ENCODE measurements around the gene LAMB3.

The LAMB3 gene

DNA sequence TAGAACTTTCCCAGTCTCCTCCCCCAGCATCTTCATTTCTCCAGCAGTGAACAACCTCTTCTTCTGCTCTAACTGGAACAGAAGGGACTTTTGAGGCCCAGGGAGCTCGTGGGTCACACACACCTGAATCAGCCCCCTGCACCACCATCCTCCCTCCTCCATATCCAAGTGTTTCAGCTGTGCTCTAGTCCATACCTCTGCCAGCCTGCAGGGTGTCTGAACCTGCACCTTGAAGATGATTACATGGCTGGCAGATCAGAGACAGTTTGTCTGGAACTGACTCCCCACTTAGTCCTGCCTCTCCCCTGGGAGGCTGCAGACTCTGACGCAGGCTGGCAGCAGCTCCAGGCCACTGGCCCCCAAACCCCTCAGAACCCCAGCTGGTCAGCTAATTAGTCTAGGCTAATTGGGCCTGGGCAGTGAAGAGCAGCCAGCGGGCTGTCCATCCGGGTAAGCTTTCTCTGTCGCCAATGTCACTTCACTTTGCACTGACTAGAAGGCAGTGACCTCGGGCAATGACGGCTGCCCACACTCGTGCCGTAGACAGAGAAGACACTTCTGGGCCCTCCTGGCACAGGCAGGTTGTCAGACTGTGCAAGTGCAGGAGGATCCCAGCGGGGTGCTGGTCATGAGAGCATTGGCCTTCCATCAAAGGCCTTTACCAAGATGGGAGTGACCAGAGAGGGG lies 56.5 kb downstream of the LAMB3 start:
- DNase-seq (ENCODE audit: low read depth): no peak

DNA sequence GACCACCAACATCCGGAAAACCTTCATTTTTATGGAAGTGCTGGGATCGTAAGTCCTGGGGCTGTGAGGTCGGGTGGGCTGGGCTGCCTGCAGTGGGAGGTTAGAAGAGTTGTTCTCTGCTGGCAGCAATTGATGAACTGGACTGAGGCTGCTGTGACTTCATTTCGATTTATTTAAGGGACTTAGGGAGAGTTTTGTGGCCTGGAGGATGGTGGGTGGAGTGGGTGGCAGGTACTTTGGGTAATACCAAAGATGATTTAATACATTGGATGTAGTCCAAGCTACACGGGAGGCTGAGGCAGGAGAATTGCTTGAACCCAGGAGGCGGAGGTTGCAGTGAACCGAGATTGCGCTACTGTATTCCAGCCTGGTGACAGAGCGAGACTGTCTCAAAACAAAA lies 57.2 kb downstream of the LAMB3 start:
- DNase-seq (ENCODE audit: low read depth): no peak

DNA sequence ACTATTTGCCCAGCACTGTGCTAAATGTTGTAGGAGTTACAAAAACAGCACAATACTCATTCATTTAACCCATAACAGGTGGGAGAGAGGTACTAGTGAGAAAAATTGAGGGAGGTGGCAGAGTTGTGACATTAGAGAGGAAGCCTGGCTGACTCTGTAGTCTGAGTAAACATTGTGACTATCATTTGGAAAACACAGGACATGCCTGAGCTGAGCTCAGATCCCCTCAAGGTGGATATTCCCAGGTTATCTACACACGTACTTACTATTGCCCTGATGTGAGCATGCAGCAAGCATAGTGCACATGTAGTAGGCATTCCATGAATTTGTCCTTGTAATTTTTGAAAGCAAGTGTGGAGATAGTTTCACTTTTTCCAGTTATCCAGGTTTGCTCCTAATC lies 57.8 kb downstream of the LAMB3 start:
- DNase-seq (ENCODE audit: low read depth): no peak

DNA sequence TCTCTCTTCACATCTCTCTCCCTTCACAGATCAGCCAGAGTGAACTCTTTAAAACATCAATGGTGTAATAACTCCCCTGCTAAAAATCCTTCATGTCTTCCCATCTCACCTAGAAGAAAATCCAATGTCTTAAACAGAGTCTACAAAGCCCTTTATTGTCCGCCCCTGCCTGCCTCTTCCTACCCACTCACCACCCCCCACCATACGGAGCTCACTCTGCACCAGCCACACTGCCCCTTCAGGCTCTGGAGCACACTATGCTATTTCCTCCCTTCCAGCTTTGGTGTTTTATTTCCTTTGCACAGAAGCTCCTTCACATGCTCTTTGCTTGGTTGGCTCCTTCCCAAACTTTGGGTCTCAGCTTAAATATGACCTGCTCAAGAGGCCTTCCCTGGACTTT lies 58.5 kb downstream of the LAMB3 start:
- DNase-seq (ENCODE audit: low read depth): no peak

DNA sequence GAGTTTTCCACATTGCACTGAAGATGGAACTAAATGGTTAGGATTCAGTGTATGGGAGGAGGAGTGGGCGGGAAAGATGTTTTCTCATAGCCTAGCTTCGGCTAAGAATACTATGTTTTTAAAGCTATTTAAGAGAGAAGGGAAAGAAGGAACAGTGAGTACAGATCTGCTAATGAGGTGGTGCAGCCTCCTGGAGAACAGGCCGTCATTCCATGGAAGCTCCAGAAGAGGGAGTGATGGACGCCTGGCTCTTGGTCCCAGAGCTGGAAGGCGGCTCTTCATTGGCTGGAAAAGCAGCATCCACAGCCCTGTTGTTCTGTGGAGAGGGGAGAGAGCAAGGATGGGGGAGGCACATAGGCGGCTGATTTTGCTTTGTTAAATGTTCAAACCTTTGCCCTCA lies 61.8 kb downstream of the LAMB3 start:
- DNase-seq (ENCODE audit: low read depth): no peak

DNA sequence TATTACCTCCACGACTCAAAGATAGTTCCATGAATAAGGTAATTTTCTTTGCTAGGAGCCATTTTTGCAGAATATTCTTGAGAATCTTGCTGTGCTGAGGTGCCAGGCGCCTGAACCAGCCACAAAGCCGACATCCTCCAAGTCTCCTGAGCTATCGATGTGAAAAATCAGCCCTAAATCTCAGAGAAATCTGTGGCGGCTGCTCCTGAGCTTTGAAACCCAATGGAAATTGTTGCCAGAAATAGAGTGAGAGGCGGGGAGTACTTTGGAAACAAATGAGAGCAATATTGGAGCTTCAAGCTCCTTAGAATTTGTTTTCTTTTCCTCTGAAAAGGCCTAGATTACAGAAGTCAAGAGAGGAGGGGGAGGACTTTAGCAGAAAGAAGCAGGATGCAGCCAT lies 62.4 kb downstream of the LAMB3 start:
- DNase-seq (ENCODE audit: low read depth): no peak

DNA sequence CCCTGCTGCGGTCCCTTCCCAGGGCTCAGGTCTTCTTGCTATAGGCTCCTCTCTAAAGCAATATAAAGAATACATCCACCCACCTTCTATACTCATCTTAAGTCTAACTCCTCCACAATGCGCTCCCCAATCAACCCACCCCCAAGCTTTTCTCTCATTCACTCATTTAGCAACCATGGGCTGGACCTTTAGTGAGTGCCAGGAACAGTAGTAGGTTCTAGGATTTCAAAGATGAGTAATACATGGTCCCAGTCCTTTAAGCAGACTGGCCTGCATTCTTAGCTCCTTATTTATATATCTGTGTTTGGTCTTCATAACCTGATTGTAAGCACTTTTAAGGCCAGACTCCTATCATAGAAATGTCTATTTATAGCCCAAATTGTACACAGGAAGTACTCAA lies 62.8 kb downstream of the LAMB3 start:
- DNase-seq (ENCODE audit: low read depth): no peak

DNA sequence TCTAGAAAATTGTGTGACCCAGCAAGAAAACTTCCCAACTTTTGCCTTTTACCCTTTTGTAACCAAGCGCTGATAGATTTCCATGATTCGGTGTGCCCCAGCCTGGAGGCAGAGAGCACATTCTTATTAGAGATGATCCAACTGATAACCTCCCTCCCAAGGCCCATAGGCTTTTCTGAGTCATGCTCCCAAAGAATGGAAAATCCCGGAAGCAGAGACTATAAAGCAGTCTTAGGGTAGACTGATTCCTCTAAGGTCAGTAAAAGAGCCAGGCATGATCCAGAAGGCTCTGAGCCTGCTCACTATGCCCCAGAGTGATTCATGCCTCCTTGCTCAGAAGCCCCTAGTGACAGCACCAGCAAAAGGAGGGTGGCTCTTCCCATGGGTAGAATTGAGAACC lies 64.4 kb downstream of the LAMB3 start:
- no peak for DNase-seq (ENCODE audit: low read depth)

DNA sequence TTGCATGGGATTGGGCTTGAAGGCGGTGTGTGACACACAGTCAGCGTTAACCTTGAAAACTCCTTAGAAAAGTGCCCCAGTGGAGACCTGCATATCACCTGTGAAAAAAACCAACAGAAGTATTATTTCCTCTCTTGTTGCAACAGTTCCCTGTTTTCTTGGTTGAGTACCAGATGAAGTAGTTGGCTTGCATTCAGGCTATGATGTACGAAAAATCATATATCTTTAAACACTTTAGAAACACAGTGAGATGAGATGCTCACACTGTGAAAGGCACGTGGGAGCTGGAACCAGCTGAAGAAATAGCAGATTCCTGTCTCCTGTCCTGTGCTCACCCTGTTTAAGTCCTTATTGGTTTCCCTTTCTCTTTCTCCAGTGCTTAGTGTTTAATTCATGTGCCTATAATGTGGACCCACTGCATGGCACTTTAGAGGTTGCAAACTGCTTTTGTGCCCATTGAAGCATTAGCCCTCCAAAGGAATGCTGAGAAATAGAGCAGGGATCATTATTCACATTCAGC lies 65.9 kb downstream of the LAMB3 start:
- DNase-seq (ENCODE audit: low read depth): no peak

DNA sequence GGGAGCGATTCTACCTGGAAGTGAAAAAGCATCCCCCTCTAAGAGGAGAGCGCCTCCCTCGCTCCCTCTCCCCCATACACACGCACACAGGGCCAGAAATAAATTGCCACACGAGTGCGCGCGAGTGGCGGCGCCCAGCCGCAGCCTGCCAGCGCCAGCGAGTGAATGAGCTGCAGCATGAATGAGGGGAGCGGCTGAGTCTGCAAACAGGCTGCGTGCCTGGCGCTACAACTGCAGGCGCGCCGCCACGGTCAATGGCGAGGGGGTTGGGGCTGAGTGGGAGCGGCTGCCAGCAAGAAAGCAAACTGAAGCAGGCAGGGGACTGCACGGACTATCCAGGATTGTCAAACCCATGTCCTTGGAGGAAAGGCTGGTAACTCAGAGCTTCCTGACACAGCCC lies 66.6 kb downstream of the LAMB3 start:
- DNase-seq (ENCODE audit: low read depth): no peak

DNA sequence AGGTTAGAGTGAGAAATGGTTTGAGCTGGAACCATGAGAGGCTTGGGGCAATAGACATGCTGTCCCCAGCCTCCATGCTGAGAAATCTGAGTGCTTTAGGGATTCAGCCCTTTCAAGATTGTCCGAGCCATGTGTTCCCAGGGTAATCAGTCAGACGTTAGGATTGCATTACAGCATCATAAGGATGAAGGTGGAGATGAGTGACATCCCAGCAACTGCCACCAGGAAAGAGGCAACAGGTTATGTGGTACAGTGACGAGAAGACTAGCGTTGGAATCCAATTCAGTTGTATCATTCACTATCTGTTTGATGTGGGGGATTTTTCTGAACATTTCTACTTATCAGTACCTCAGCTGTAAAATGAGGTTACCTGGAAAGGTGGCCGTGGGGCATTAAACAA lies 67.0 kb downstream of the LAMB3 start:
- DNase-seq (ENCODE audit: low read depth): no peak

DNA sequence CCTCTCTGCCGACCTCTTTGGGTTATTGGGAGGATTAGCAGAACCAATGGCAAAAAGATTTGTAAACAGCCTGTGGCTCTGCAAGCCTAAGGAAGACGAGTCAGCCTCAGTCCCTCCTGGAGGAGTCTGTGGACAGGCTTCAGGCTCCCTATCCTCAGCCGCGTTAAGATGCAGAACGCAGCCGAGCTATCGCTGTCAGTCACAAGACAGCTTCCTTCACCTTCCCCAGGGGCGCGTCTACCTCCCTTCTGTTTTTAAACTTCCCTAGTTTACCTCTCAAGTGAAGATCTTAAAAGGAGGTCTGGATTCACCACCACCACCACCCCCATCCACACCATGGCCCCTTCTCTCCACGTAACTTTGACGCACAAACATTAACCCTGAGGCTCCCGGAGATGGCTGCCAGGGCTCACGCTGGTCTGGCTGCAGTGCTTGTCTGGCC lies 68.0 kb downstream of the LAMB3 start:
- DNase-seq (ENCODE audit: low read depth): no peak

DNA sequence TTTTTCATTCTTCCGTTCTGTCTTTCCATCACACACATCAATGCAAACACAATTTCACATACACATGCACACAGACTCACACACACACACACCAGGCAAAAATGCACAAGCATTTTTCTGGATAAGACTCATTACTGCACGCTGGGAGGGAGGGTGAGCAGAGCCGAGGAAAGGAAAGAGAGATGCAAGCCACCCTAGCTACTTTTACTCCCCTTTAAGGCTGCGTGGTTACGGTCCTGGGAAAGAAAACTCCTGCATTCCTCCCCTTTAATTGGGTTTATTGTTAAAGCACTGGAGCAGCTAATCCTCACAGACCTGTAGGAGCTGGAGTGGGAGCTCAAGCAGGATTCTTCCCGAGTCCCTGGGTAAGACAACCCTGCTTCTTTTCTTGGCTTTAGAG lies 68.8 kb downstream of the LAMB3 start, which contains the start of gene CAMK1G:
Gene CAMK1G, plus strand, starts transcription at position 307 of the 400 bp plus-strand sequence. CDS start 11,270 bp downstream, outside the sequence.
- DNase-seq (ENCODE audit: low read depth): no peak

DNA sequence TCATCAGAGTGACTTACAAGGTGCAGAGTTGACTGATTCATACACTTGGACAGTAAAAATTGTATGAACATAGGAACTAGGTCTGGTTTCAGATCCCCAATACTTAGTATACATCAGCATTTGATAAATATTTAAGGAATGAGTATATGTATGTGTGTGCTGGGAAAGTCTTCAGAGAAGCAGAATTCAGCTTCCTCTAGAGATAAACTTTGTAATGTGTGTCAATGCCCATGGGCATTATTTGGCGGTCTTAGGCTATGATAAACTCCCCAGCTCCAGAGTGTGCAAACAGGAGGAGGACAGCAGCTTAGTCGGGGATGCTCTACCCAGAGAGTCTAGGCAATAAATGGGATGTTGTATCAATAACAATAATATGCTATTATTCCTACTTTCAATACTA lies 71.6 kb downstream of the LAMB3 start:
- no peak for DNase-seq (ENCODE audit: low read depth)

DNA sequence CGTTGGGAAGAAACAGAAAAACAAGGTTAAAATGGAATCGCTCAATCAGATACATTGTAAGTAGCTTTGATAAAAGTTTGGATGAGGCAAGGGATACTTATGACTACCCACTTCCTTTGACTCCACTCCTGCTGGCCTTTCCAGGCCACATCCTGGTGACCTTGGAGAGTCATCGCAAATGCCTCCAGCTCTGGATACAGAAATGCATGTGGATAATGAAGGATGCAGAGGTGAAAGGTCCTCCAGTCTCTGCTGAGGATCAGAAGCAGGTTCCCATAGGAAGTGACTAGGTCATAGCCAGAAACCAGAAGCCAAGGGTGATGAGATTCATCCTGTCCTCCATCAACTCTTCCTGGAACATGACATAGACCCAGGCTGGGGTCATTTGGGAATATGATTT lies 74.9 kb downstream of the LAMB3 start:
- DNase-seq (ENCODE audit: low read depth): peak; percentile 65

DNA sequence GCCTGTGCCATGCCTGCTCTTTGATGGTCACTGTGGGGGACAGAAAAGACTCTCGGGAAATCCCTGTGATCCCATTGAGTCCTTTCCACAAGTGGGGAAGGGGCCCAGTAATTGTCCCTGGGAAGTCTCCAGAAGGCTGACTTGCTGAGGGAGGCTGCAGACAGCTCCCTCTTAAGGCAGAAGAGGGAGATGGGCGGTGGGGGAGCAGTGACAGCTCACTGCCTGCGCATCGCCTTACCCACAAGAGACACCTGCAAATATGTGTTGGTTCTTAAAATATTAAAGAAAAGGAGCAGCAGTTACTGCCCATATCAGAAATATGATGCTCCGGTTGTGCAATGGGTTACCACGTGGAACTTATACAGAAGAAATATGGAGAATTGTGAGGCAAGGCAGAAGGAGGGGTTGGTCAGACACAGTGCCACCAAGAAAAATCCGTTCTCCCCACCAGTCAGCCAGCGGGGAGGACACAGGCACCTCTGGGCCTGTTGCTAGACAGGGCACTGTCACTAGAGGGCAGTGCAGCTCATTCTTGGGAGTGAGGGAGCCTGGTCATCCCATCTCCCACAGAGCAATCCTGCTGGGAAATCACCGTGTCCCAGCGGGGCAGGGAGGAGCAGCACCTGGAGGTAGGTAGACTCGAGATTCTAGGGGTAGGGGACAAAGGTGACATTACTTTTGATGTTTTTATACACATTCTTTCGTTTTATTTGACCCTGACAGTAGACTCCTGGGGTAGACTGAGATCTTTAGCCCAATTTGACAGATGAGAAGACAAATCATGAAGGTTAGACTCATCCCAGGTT lies 75.6 kb downstream of the LAMB3 start:
- DNase-seq (ENCODE audit: low read depth): no peak

DNA sequence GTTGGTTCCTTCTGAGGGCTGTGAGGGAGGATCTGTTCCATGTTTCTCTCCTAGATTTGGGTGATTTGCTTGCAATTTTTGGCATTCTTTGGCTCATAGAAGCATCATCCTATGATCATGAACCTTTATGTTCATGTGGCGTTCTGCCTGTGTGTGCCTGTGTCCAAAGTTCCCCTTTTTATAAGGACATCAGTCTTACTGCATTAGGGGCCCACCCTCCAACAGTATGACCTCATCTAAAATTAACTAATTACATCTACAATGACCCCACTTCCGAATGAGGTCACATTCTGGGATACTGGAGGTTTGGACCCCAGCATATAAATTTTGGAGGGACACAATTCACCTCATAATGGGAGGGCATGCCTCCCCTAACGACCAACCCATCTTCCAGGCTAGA lies 81.5 kb downstream of the LAMB3 start:
- DNase-seq (ENCODE audit: low read depth): no peak

DNA sequence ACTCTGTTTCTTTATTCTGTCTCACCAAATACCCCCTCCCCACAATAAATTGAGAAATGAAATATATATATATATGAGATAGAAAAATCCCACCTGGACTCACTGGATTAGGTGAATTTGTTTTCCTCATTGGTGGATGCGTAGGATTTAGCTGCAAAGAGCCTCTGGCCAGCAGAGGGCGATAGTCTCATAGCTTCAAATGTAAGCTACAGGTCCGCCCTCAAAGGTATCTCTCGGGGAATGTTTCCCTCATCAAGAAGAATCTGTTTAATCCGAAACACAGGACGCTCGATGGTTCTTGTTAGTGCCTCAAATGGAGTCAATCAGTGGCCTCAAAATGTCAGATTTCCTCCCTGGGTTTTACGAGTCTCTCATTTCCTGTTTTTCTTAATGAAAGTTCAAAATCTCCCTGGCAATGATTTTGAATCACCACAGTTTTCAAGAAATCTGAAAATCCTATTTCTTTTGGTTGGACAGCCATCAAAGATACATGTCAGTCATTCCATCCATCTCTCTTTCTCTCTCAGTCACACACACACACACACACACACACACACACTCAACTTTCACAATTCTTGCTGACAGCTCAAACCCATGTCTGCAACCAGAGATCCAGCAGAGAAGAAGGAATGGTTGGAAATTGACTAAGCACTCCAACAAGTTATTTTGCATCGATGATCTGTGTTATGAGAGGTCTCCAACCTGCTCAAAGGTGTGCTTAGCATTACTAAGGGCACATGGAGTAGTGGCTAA lies 82.6 kb downstream of the LAMB3 start:
- DNase-seq (ENCODE audit: low read depth): no peak

DNA sequence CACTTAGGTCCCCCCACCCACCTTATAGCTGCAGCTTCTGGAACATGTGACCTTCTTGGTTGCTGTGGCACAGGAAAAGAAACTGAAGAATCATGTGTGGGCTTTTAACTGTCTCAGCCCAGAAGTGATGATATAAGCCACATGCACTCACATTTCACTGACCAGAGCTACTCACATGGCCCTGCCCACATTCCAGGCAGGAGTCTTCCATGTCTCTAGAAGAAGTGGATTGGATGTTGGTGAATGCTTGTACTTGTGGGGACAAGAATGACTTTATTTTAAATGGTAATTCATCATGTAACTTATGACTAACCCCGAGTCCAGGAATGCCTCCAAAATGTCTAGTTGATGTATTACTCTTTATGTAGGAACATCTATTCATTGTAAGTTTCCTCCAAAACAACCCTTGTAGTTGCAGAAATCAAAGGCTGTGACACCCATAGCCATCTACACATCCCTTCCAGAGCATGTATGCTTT lies 84.5 kb downstream of the LAMB3 start:
- DNase-seq (ENCODE audit: low read depth): no peak

DNA sequence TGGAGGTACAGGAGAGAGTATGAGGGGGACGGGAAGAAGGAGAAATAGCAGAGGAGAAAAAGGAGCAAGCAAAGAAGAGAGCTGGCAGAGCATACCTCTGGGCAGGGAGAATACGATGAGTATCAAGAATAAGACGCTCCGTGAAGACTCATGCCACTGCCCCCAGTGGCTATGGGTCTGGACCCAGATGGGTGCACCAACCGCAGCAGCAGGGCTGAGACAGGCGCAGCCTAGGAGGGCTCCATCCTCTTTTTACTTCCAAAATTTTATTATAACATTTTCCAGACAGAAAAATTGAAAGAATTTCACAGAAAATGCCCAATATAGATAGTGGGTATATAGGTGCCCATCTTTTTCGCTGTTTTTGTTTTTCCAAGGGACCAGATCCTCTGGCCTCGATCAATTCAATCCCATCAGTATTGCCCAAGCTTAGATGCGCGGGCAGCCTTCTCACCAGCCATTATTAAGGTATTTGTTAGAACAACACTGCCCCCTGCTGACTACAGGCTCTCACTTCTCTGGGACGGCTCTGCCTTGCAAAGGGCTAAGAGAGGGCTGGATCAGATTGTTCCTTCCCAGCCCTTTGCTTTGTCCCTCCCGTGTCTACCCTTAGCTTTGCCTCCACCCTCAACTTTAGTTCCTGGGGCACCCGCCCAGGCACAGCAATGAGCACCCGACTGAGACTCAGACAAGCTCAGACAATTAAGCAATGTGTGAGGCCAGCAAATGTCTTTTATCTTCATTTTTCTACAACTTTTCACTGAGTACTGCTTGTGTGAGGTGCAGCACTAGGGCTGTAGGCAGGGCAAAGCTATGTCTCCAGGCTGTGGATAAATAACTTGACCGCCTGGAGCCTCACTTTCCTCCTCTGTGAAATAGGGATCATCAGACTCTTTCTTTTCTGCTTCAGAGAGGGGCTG lies 86.2 kb downstream of the LAMB3 start:
- no peak for DNase-seq (ENCODE audit: low read depth)
